GF-D8 (cell line): ENCODE data around the gene FOXD4L1.
"Not testable (repeated sequence)": the region's sequence is repeated elsewhere in the genome, so short reads cannot be mapped to it uniquely, and the experiment has no call there.

Experiments used
- DNase-seq: peaks from one replicate; lab custom pipeline; 2025; lab: John Stamatoyannopoulos, UW

Gene FOXD4L1

GRCh38 chr2:113498365-113498764, at the start of gene FOXD4L1:
TSS of gene FOXD4L1 (plus strand) at chr2:113498665. CDS start at chr2:113499257, 592 bp downstream.
- DNase-seq: not testable (repeated sequence)

- DNase-seq: not testable (repeated sequence)
These were observed 32.7 kb upstream of the FOXD4L1 start for GRCh38 chr2:113465770-113466169.

GRCh38 chr2:113476688-113477368, 21.6 kb upstream of the FOXD4L1 start:
- not testable (repeated sequence) for DNase-seq

- DNase-seq: not testable (repeated sequence)
These were observed 1.9 kb upstream of the FOXD4L1 start for GRCh38 chr2:113496527-113496926.

- not testable (repeated sequence) for DNase-seq
These were observed 787 bp downstream of the FOXD4L1 start for GRCh38 chr2:113499019-113499885.

- not testable (repeated sequence) for DNase-seq
These were observed 1.6 kb downstream of the FOXD4L1 start for GRCh38 chr2:113499886-113500722.

GRCh38 chr2:113500723-113501038, 2.2 kb downstream of the FOXD4L1 start:
- DNase-seq: not testable (repeated sequence)

GRCh38 chr2:113502216-113503093, 4.0 kb downstream of the FOXD4L1 start:
- DNase-seq: not testable (repeated sequence)

- not testable (repeated sequence) for DNase-seq
These were observed 4.9 kb downstream of the FOXD4L1 start for GRCh38 chr2:113503094-113504042.

GRCh38 chr2:113504081-113504480, 5.6 kb downstream of the FOXD4L1 start:
- DNase-seq: not testable (repeated sequence)

- not testable (repeated sequence) for DNase-seq
These were observed 9.1 kb downstream of the FOXD4L1 start for GRCh38 chr2:113507394-113508140.

GRCh38 chr2:113508187-113508586, 9.7 kb downstream of the FOXD4L1 start:
- not testable (repeated sequence) for DNase-seq

GRCh38 chr2:113510913-113511312, 12.4 kb downstream of the FOXD4L1 start:
- DNase-seq: not testable (repeated sequence)

GRCh38 chr2:113511859-113512258, 13.4 kb downstream of the FOXD4L1 start:
- not testable (repeated sequence) for DNase-seq

- DNase-seq: not testable (repeated sequence)
These were observed 17.0 kb downstream of the FOXD4L1 start for GRCh38 chr2:113515457-113515856.

- DNase-seq: not testable (repeated sequence)
These were observed 17.5 kb downstream of the FOXD4L1 start for GRCh38 chr2:113515995-113516394.

- DNase-seq: not testable (repeated sequence)
These were observed 18.6 kb downstream of the FOXD4L1 start for GRCh38 chr2:113517025-113517424.

- DNase-seq: not testable (repeated sequence)
These were observed 22.4 kb downstream of the FOXD4L1 start for GRCh38 chr2:113520837-113521236.

- not testable (repeated sequence) for DNase-seq
These were observed 23.0 kb downstream of the FOXD4L1 start for GRCh38 chr2:113521492-113521891.
